Measurements from ENCODE around the gene ZNF581. TPM values are rescaled to one million over a fixed set of nuclear protein-coding genes. Genes with fewer than 3 reads are reported as not detected.

ZNF581 gene
- total RNA-seq, 1 experiment from 2014 or later: 10.6 TPM

- in situ Hi-C loops (cut with HindIII; ENCODE audit: low pct_unique_long_range_greater_than_20kb, low sequenced_read_pairs): no loop called here
- DNase-seq (ENCODE audit: low read depth, low spot score): peak; percentile 22
Measured at GRCh38 chr19:55641426-55642152, 1.9 kb upstream of the ZNF581 start.

- no peak for DNase-seq (ENCODE audit: low read depth, low spot score)
- in situ Hi-C loops (cut with HindIII; ENCODE audit: low pct_unique_long_range_greater_than_20kb, low sequenced_read_pairs): no loop called here
Measured at GRCh38 chr19:55642153-55643002, 1.1 kb upstream of the ZNF581 start.

GRCh38 chr19:55643887-55644176 is 383 bp downstream of the ZNF581 start:
- in situ Hi-C loops (cut with HindIII; ENCODE audit: low pct_unique_long_range_greater_than_20kb, low sequenced_read_pairs): no loop called here
- no peak for DNase-seq (ENCODE audit: low read depth, low spot score)

- in situ Hi-C loops (cut with HindIII; ENCODE audit: low pct_unique_long_range_greater_than_20kb, low sequenced_read_pairs): no loop called here
- no peak for DNase-seq (ENCODE audit: low read depth, low spot score)
Measured at GRCh38 chr19:55644191-55644833, 863 bp downstream of the ZNF581 start.

GRCh38 chr19:55644842-55645511 is 1.5 kb downstream of the ZNF581 start:
- in situ Hi-C loops (cut with HindIII; ENCODE audit: low pct_unique_long_range_greater_than_20kb, low sequenced_read_pairs): no loop called here
- DNase-seq (ENCODE audit: low read depth, low spot score): no peak

GRCh38 chr19:55645512-55645881 is 2.0 kb downstream of the ZNF581 start:
- in situ Hi-C loops (cut with HindIII; ENCODE audit: low pct_unique_long_range_greater_than_20kb, low sequenced_read_pairs): no loop called here
- DNase-seq (ENCODE audit: low read depth, low spot score): no peak

- no peak for DNase-seq (ENCODE audit: low read depth, low spot score)
- in situ Hi-C loops (cut with HindIII; ENCODE audit: low pct_unique_long_range_greater_than_20kb, low sequenced_read_pairs): no loop called here
Measured at GRCh38 chr19:55646889-55647731, 3.7 kb downstream of the ZNF581 start.

- peak; percentile 68 for DNase-seq (ENCODE audit: low read depth, low spot score)
- in situ Hi-C loops (cut with HindIII; ENCODE audit: low pct_unique_long_range_greater_than_20kb, low sequenced_read_pairs): no loop called here
Measured at GRCh38 chr19:55647732-55648584, 4.5 kb downstream of the ZNF581 start, which contains the start of gene CCDC106. Gene CCDC106, plus strand, starts transcription at chr19:55648212. Its CDS starts 835 bp downstream, at chr19:55649047.

GRCh38 chr19:55648585-55649267 is 5.3 kb downstream of the ZNF581 start:
- DNase-seq (ENCODE audit: low read depth, low spot score): no peak
- in situ Hi-C loops (cut with HindIII; ENCODE audit: low pct_unique_long_range_greater_than_20kb, low sequenced_read_pairs): no loop called here

GRCh38 chr19:55649268-55650125 is 6.0 kb downstream of the ZNF581 start:
- DNase-seq (ENCODE audit: low read depth, low spot score): no peak
- in situ Hi-C loops (cut with HindIII; ENCODE audit: low pct_unique_long_range_greater_than_20kb, low sequenced_read_pairs): no loop called here

- DNase-seq (ENCODE audit: low read depth, low spot score): no peak
- in situ Hi-C loops (cut with HindIII; ENCODE audit: low pct_unique_long_range_greater_than_20kb, low sequenced_read_pairs): no loop called here
Measured at GRCh38 chr19:55650126-55650557, 6.7 kb downstream of the ZNF581 start.

GRCh38 chr19:55650602-55651230 is 7.3 kb downstream of the ZNF581 start:
- no peak for DNase-seq (ENCODE audit: low read depth, low spot score)
- in situ Hi-C loops (cut with HindIII; ENCODE audit: low pct_unique_long_range_greater_than_20kb, low sequenced_read_pairs): no loop called here

GRCh38 chr19:55651236-55651635 is 7.8 kb downstream of the ZNF581 start:
- DNase-seq (ENCODE audit: low read depth, low spot score): no peak
- in situ Hi-C loops (cut with HindIII; ENCODE audit: low pct_unique_long_range_greater_than_20kb, low sequenced_read_pairs): no loop called here

- in situ Hi-C loops (cut with HindIII; ENCODE audit: low pct_unique_long_range_greater_than_20kb, low sequenced_read_pairs): no loop called here
Measured at GRCh38 chr19:55652311-55653128, 9.1 kb downstream of the ZNF581 start.

More at GRCh38 chr19:55652311-55653128, 9.1 kb downstream of the ZNF581 start:
- DNase-seq (ENCODE audit: low read depth, low spot score): no peak
